HepG2 (cell line): ENCODE measurements around the gene TNFSF12. TPM values are rescaled to one million over a fixed set of nuclear protein-coding genes. Genes with fewer than 3 reads are reported as not detected.

Source experiments
- ATM ChIP-seq: fragments of 450-650 bp; IDR thresholded peaks from 2 replicates; pipeline ENCODE4 v1.7.1; 2017; ENCODE audit warnings: mild to moderate bottlenecking, borderline replicate concordance
- CEBPB ChIP-seq: IDR thresholded peaks from 2 replicates; pipeline ENCODE4 v1.6.1; 2011; ENCODE audit warnings: low read depth, low read length, improper control_type of control experiment, borderline replicate concordance
- FOSL2 ChIP-seq: sonication (generic); formaldehyde crosslinking; IDR thresholded peaks from 2 replicates; pipeline ENCODE4 v1.4.0; 2020; ENCODE audit warnings: missing genetic modification reagents
- MXI1 ChIP-seq: IDR thresholded peaks from 3 replicates; pipeline ENCODE4 v1.6.1; 2012; ENCODE audit warnings: low read depth, low read length, inconsistent platforms, borderline replicate concordance
- PAWR ChIP-seq: sonication (generic); formaldehyde crosslinking; IDR thresholded peaks from 2 replicates; pipeline ENCODE4 v1.4.0; 2020; ENCODE audit warnings: missing genetic modification reagents, mild to moderate bottlenecking, borderline replicate concordance
- RARG ChIP-seq: sonication (generic); formaldehyde crosslinking; IDR thresholded peaks from 2 replicates; pipeline ENCODE4 v1.4.0; 2020; ENCODE audit warnings: low read depth, mild to moderate bottlenecking, missing genetic modification reagents
- ZBED4 ChIP-seq: sonication (generic); formaldehyde crosslinking; IDR thresholded peaks from 2 replicates; pipeline ENCODE4 v1.4.0; 2020; ENCODE audit warnings: missing genetic modification reagents, borderline replicate concordance
- ZBTB20 ChIP-seq: sonication (generic); formaldehyde crosslinking; IDR thresholded peaks from 2 replicates; pipeline ENCODE4 v1.8.1; 2023; ENCODE audit warnings: missing genetic modification reagents, low read depth, mild to moderate bottlenecking, borderline replicate concordance
- ZNF672 ChIP-seq: sonication (generic); formaldehyde crosslinking; IDR thresholded peaks from 2 replicates; pipeline ENCODE4 v1.8.1; 2022; ENCODE audit warnings: missing genetic modification reagents
- ZNF768 ChIP-seq: sonication (generic); formaldehyde crosslinking; IDR thresholded peaks from 2 replicates; pipeline ENCODE4 v1.4.0; 2020; ENCODE audit warnings: missing genetic modification reagents
- ZSCAN9 ChIP-seq: IDR thresholded peaks from 2 replicates; pipeline ENCODE4 v1.6.1; 2016; ENCODE audit warnings: borderline replicate concordance
- polyA plus RNA-seq, 8 experiments: library from polyadenylated mRNA; depleted of rRNA in 3 of 8; stranded (reverse) in 7 of 8; unstranded in 1 of 8; fragments of >200 nt; fragmentation: Illumina TruSeq in 4 of 8; extraction: Trizol in 4 of 8; gene quantifications; 2 replicates each; pipeline versions ENCODE4 v1.2.1 to v1.2.3, GENCODE V29; 2011 to 2016; ENCODE audit warnings: low read depth in 4 of 8, missing spikeins in 1 of 8, mixed read lengths in 1 of 8; ENCODE audit not compliant: insufficient read depth in 1 of 8
- total RNA-seq, 5 experiments: library from RNA; depleted of rRNA; stranded (reverse); fragments of >200 nt; fragmentation: Illumina TruSeq; extraction: Trizol; gene quantifications; 2 replicates each; pipeline ENCODE4 v1.2.3, GENCODE V29; 2016; ENCODE audit warnings: low read depth in 1 of 5
- TF ChIP-seq, protein P1 (sequence below): sonication (generic); formaldehyde crosslinking; IDR thresholded peaks from 2 replicates; pipeline ENCODE4 v1.4.0; 2020; ENCODE audit warnings: missing genetic modification reagents, borderline replicate concordance
- TF ChIP-seq, protein P2 (sequence below), 2 experiments: fragments of 450-650 bp in 1 of 2; sonication (generic) in 1 of 2; formaldehyde crosslinking; IDR thresholded peaks; 2 replicates each; pipeline versions ENCODE4 v1.5.0 to v1.8.0; 2020 to 2022; ENCODE audit warnings: mild to moderate bottlenecking in 1 of 2, missing genetic modification reagents in 1 of 2
- TF ChIP-seq, protein P3 (sequence below): sonication (generic); formaldehyde crosslinking; IDR thresholded peaks from 2 replicates; pipeline ENCODE4 v1.8.1; 2023; ENCODE audit warnings: mild to moderate bottlenecking, inconsistent platforms, moderate library complexity, missing genetic modification reagents, borderline replicate concordance
- TF ChIP-seq, protein P4 (sequence below): sonication (generic); formaldehyde crosslinking; IDR thresholded peaks from 2 replicates; pipeline ENCODE4 v1.5.0; 2020; ENCODE audit warnings: mild to moderate bottlenecking, missing genetic modification reagents, borderline replicate concordance
- TF ChIP-seq, protein P5 (sequence below): IDR thresholded peaks from 2 replicates; pipeline ENCODE4 v1.6.1; 2016; ENCODE audit warnings: mild to moderate bottlenecking

The TNFSF12 gene
- total and polyA plus RNA-seq, 2 of the 13 experiments (the other 11 are each of a cell fraction or from before 2014, with no cell fraction given), result 0.93 to 7.2 TPM

GRCh38 chr17:7560172-7561027 lies 11.5 kb downstream of the TNFSF12 start (continued):
- TF ChIP-seq PAWR (CRISPR knock-in tag) (no peak), ZBED4 (no peak), FOSL2 (CRISPR knock-in tag) (no peak), MXI1 (0 out of 3 replicates have a peak, but pooled peaks have one; percentile 18), ZNF768 (CRISPR knock-in tag) (no peak), ZNF672 (CRISPR knock-in tag) (no peak), CEBPB (no peak), ATM (no peak), RARG (no peak), ZSCAN9 (CRISPR knock-in tag) (no peak), ZBTB20 (CRISPR knock-in tag) (0 out of 2 replicates have a peak, but pooled peaks have one; percentile 12)
- TF ChIP-seq, protein P1, sequence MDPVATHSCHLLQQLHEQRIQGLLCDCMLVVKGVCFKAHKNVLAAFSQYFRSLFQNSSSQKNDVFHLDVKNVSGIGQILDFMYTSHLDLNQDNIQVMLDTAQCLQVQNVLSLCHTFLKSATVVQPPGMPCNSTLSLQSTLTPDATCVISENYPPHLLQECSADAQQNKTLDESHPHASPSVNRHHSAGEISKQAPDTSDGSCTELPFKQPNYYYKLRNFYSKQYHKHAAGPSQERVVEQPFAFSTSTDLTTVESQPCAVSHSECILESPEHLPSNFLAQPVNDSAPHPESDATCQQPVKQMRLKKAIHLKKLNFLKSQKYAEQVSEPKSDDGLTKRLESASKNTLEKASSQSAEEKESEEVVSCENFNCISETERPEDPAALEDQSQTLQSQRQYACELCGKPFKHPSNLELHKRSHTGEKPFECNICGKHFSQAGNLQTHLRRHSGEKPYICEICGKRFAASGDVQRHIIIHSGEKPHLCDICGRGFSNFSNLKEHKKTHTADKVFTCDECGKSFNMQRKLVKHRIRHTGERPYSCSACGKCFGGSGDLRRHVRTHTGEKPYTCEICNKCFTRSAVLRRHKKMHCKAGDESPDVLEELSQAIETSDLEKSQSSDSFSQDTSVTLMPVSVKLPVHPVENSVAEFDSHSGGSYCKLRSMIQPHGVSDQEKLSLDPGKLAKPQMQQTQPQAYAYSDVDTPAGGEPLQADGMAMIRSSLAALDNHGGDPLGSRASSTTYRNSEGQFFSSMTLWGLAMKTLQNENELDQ (CRISPR knock-in tag), result no peak
- TF ChIP-seq, protein P2, sequence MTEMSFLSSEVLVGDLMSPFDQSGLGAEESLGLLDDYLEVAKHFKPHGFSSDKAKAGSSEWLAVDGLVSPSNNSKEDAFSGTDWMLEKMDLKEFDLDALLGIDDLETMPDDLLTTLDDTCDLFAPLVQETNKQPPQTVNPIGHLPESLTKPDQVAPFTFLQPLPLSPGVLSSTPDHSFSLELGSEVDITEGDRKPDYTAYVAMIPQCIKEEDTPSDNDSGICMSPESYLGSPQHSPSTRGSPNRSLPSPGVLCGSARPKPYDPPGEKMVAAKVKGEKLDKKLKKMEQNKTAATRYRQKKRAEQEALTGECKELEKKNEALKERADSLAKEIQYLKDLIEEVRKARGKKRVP (CRISPR knock-in tag; IDR thresholded peaks at IDR 0.05), result no peak
- TF ChIP-seq, protein P3, sequence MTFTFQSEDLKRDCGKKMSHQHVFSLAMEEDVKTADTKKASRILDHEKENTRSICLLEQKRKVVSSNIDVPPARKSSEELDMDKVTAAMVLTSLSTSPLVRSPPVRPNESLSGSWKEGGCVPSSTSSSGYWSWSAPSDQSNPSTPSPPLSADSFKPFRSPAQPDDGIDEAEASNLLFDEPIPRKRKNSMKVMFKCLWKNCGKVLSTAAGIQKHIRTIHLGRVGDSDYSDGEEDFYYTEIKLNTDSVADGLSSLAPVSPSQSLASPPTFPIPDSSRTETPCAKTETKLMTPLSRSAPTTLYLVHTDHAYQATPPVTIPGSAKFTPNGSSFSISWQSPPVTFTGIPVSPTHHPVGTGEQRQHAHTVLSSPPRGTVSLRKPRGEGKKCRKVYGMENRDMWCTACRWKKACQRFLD (CRISPR knock-in tag), result no peak
- TF ChIP-seq, protein P4, sequence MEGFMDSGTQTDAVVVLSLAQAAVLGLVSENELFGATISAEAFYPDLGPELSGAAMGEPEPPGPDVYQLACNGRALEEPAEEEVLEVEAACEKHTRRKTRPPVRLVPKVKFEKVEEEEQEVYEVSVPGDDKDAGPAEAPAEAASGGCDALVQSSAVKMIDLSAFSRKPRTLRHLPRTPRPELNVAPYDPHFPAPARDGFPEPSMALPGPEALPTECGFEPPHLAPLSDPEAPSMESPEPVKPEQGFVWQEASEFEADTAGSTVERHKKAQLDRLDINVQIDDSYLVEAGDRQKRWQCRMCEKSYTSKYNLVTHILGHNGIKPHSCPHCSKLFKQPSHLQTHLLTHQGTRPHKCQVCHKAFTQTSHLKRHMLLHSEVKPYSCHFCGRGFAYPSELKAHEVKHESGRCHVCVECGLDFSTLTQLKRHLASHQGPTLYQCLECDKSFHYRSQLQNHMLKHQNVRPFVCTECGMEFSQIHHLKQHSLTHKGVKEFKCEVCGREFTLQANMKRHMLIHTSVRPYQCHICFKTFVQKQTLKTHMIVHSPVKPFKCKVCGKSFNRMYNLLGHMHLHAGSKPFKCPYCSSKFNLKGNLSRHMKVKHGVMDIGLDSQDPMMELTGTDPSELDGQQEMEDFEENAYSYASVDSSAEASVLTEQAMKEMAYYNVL (CRISPR knock-in tag), result no peak
- TF ChIP-seq, protein P5, sequence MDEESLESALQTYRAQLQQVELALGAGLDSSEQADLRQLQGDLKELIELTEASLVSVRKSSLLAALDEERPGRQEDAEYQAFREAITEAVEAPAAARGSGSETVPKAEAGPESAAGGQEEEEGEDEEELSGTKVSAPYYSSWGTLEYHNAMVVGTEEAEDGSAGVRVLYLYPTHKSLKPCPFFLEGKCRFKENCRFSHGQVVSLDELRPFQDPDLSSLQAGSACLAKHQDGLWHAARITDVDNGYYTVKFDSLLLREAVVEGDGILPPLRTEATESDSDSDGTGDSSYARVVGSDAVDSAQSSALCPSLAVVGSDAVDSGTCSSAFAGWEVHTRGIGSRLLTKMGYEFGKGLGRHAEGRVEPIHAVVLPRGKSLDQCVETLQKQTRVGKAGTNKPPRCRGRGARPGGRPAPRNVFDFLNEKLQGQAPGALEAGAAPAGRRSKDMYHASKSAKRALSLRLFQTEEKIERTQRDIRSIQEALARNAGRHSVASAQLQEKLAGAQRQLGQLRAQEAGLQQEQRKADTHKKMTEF, result no peak
